NCI-H2171 treated with DMSO at 0.1 percent for 48 hours (cell line): ENCODE measurements around the gene TRAPPC2L.

ENCODE experiments used
- DNase-seq: peaks from one replicate; lab custom pipeline; 2025; lab: John Stamatoyannopoulos, UW

Gene TRAPPC2L

GRCh38 chr16:88910284-88911135 lies 53.6 kb downstream of the TRAPPC2L start:
- DNase-seq: no peak

- no peak for DNase-seq
These were observed 54.4 kb downstream of the TRAPPC2L start for GRCh38 chr16:88911136-88911945.

GRCh38 chr16:88911946-88912310 lies 55.0 kb downstream of the TRAPPC2L start:
- DNase-seq: no peak
